HG03442 (cell line): ENCODE data around the gene ZNF362.
A peak's percentile ranks its signal among the peaks of the same experiment; 100 is the strongest.
"Not testable (repeated sequence)": the region's sequence is repeated elsewhere in the genome, so short reads cannot be mapped to it uniquely, and the experiment has no call there.

Source experiments
- ATAC-seq: cut with Tn5 transposase; IDR thresholded peaks from one replicate; pipeline ENCODE4 v1.9.1; 2021; ENCODE audit warnings: mild to moderate bottlenecking, moderate library complexity; ENCODE audit not compliant: unreplicated experiment

ZNF362 gene

GRCh38 chr1:33282791-33283190 is 26.5 kb downstream of the ZNF362 start:
- no peak for ATAC-seq

DNA sequence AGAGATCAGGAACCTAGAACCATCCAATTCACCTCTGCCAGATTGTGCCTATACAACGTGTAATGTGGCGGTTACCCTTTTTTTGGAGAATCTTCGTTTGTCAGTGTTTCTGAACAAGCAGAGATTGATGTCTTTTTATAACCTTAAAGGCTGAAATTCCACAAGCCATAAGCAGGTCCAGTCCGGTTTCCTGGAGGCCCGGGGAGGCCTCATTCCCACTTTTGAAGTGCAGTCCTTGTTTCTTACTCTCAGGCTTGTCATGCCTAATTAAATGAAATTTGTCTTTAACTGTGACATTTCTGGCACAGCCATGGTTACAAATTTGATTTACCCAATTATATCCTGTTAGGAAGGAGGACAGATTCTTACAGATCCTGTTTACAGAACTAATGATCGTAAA is 27.8 kb downstream of the ZNF362 start:
- no peak for ATAC-seq

GRCh38 chr1:33286451-33287185 is 30.3 kb downstream of the ZNF362 start:
- no peak for ATAC-seq

GRCh38 chr1:33287317-33287716 is 31.0 kb downstream of the ZNF362 start:
- no peak for ATAC-seq

DNA sequence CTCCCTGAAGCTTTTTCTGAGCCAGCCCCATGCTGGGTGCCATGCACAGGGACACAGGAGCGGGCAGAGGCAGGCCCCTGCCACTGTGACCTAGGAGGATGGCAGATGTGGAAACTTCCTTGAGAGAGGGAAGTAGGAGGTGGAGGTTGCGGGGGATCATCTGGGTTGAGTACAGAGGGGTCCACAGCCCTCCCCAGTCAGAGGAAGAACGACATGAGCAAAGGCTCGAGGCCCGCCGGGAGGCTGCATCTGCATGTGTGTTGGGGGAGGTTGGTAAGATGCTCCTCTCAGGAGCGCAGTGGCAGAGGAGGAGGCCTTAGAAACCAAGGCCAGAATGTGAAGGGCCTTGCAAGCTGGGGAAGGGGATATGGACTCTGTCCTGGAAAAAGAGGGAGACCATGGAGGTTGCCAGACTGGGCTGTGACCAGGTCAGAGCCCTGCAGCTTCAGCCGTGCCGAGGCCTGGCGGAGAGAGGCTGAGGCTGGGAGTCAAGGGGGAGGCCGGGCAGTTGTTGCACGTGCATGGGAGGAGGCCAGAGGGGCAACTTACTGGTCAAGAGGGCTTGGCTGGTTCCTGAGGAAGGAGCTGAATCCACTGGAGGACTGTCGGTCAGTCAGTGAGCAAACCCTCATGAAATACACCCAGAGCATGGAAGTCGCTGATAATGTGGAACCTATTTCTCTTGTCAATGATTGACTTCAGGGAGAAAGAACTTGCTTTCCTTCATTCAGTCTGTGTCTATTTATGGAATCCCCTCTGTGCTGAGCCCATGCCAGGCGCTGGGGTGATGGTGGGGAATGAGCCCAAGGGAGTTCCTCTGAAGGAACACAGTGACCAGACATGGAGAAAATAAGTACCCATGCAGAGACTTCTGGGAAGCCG is 32.9 kb downstream of the ZNF362 start:
- ATAC-seq = no peak

DNA sequence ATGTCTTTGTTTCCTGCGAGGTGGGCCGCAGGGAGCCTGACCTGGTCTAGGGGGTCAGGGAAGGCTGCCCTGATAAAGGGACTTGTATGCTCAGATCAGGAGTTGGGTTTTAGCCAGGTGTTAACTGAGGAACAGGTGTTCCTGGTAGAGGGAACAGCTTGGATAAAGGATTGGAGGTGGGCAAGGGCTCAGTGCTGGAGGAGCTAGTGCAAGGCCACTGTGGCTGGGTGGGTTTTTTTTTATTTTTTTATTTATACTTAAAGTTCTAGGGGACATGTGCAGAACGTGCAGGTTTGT is 33.5 kb downstream of the ZNF362 start:
- ATAC-seq = no peak

DNA sequence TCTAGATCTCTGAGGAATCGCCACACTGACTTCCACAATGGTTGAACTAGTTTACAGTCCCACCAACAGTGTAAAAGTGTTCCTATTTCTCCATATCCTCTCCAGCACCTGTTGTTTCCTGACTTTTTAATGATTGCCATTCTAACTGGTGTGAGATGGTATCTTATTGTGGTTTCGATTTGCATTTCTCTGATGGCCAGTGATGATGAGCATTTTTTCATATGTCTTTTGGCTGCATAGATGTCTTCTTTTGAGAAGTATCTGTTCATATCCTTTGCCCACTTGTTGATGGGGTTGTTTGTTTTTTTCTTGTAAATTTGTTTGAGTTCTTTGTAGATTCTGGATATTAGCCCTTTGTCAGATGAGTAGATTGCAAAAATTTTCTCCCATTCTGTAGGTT is 34.3 kb downstream of the ZNF362 start:
- ATAC-seq = not testable (repeated sequence)

- no peak for ATAC-seq
These were observed 36.5 kb downstream of the ZNF362 start for GRCh38 chr1:33292726-33293340.

GRCh38 chr1:33294071-33295010 is 38.0 kb downstream of the ZNF362 start:
- ATAC-seq = no peak

DNA sequence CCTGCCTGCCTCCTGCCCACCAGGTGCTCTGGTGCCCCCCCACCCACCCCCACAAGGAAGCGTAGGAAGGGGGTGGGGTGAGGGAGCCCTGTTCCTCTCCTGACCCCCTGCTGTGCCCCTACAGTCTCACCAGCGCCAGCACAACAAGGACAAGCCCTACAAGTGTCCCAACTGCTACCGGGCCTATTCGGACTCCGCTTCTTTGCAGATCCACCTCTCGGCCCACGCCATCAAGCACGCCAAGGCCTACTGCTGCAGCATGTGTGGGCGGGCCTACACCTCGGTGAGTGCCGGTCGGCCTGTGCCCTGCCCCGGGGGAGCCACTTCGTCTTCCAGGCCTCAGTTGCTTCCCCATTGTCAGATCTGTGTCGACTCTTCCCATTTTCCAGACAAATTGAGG is 38.7 kb downstream of the ZNF362 start:
- ATAC-seq = no peak

DNA sequence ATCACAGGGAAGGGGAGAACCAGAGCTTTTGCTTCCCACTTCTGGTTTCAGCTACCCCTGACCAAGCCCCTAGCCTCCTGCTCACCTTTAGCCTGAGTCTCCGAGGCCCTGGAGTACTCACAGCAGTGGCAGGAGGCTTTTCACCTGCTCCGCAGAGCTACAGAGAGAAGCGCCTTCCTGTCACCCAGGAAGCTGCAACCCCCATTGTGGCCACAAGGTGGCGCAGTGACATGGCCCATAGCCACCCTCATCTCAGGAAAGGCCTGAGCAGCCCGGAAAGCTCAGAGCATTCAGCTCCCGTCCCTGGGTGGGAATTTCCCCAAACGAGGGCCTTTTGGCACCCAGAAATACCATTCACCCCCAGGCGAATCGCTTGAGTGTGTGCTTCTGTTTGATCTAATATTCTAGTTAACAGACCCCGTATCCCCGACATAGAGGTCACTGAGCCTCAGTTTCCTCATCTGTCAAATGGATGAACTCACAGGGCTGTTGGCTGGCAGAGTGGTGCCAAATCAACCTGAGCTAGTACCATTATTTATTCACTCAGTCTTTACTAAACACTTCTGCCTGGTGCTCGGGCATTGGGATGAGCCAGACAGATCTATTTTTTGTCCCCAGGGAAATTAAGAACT is 39.3 kb downstream of the ZNF362 start:
- ATAC-seq = peak; percentile 66

- no peak for ATAC-seq
These were observed 39.8 kb downstream of the ZNF362 start for GRCh38 chr1:33296082-33296458.

DNA sequence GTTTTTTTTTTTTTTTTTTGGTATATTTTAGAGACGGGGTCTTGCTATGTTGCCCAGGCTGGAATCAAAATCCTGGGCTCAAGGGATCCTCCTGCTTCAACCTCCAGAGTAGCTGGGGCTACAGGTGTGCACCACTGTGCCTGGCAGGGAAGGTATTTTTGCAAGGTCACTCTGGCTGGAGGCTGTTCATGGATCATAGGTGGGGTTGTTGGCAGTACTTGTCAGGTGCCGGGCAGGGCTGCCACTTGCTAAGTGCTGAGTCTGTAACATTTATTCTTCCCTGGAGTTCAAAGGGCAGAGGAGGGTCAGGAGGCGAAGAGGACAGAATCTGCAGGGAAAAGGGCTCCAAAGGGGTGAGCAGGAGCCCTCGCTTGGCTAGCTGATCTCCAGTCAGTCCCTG is 40.5 kb downstream of the ZNF362 start:
- ATAC-seq = no peak

GRCh38 chr1:33297911-33298622 is 41.8 kb downstream of the ZNF362 start:
- ATAC-seq = no peak

GRCh38 chr1:33298623-33299277 is 42.5 kb downstream of the ZNF362 start:
- ATAC-seq = no peak

- ATAC-seq = no peak
These were observed 43.3 kb downstream of the ZNF362 start for GRCh38 chr1:33299461-33300155.

GRCh38 chr1:33300673-33301072 is 44.4 kb downstream of the ZNF362 start:
- no peak for ATAC-seq

DNA sequence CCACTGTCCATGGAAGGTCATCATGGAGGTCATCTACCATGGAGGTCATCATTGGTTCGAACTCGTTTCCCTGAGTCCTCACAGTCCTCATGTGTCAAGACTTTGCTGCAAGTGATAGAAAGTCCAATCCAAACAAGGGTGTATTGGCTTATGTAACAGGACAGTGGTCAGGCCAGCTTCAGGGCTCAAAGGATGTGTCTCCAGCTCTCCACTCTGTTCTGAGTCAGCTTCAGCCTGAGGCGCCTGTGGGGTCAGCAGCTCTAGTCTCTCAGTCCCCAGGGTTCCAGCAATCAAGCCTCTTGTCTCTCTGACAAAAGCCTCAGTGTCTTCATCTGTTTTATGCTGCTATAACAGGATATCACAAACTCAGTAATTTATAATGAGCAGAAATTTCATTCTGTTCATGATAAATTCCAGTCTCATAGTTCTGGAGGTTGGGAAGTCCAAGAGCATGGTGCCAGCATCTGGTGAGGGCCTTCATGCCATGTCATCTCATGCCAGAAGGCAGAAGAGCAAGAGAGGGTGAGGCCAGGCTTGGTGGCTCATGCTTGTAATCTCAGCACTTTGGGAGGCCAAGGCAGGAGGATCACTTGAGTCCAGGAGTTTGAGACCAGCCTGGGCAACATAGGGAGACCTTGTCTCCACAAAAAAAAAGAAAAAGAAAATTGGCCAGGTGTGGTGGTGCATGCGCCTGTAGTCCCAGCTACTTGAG is 45.1 kb downstream of the ZNF362 start:
- ATAC-seq = no peak
